H1 (cell line): ENCODE results near the gene TFE3. TPM values are rescaled to one million over a fixed set of nuclear protein-coding genes. Genes with fewer than 3 reads are reported as not detected.

Experiments used
- ASH2L ChIP-seq: fragments of 200-600, 300-600 bp; sonication (generic); IDR thresholded peaks from one replicate; pipeline ENCODE4 v1.7.1; 2017; ENCODE audit warnings: low read length
- CBX5 ChIP-seq: fragments of 300-800, 300-1000 bp; sonication (generic); IDR thresholded peaks from 2 replicates; pipeline ENCODE4 v1.7.1; 2016; ENCODE audit warnings: antibody characterized with exemption, low read length, low read depth
- E2F6 ChIP-seq: IDR thresholded peaks from 2 replicates; pipeline ENCODE4 v1.6.1; 2012; ENCODE audit warnings: inconsistent platforms
- EP300 ChIP-seq, 2 experiments: IDR thresholded peaks; 1 replicate in 1 of 2; 2 replicates in 1 of 2; pipeline ENCODE4 v1.6.1; 2011 to 2012; ENCODE audit warnings: low read depth in 2 of 2, low read length in 2 of 2, mild to moderate bottlenecking in 2 of 2, borderline replicate concordance in 1 of 2, inconsistent platforms in 1 of 2, moderate library complexity in 1 of 2
- FOSL1 ChIP-seq: IDR thresholded peaks from 2 replicates; pipeline ENCODE4 v1.6.1; 2011; ENCODE audit warnings: mild to moderate bottlenecking, low read depth, low read length, moderate library complexity; ENCODE audit not compliant: insufficient read depth
- HDAC6 ChIP-seq: IDR thresholded peaks from one replicate; pipeline ENCODE4 v1.7.1; 2012; ENCODE audit warnings: low read depth, mild to moderate bottlenecking, inconsistent platforms, low read length, moderate library complexity
- MAFK ChIP-seq: IDR thresholded peaks from 2 replicates; pipeline ENCODE4 v1.6.1; 2012; ENCODE audit warnings: low read depth, mild to moderate bottlenecking, improper control_type of control experiment, low read length
- MAX ChIP-seq: IDR thresholded peaks from 2 replicates; pipeline ENCODE4 v1.6.1; 2012; ENCODE audit warnings: inconsistent platforms
- RBBP5 ChIP-seq: IDR thresholded peaks from 2 replicates; pipeline ENCODE4 v1.7.1; 2012; ENCODE audit warnings: low read depth, mild to moderate bottlenecking, inconsistent platforms, low read length, moderate library complexity, borderline replicate concordance
- TAF1 ChIP-seq: IDR thresholded peaks from 2 replicates; pipeline ENCODE4 v1.6.1; 2011; ENCODE audit warnings: mild to moderate bottlenecking, low read depth, low read length
- TBP ChIP-seq: IDR thresholded peaks from 2 replicates; pipeline ENCODE4 v1.6.1; 2011; ENCODE audit warnings: low read depth, low read length, improper control_type of control experiment
- polyA plus RNA-seq, 7 experiments: library from polyadenylated mRNA; depleted of rRNA in 3 of 7; stranded (reverse) in 5 of 7; unstranded in 2 of 7; fragments of >200 nt in 5 of 7; fragments of 200-250 nt in 2 of 7; gene quantifications; 1 replicate in 5 of 7; 2 replicates in 1 of 7; 4 replicates in 1 of 7; pipeline versions ENCODE4 v1.2.1 to v1.2.3, GENCODE V29; 2011 to 2013; ENCODE audit warnings: missing spikeins in 2 of 7, mixed read lengths in 2 of 7
- total RNA-seq: library from RNA; stranded (reverse); fragmentation: NEBNext Ultra II Directional; extraction: Animal tissue kit (Norgen Biotek cat#: 25700); gene quantifications from 2 replicates; pipeline ENCODE4 v1.2.1, GENCODE V29; 2021

The TFE3 gene
- total and polyA plus RNA-seq, 2 of the 8 experiments (the other 6 are each of a cell fraction or from before 2014, with no cell fraction given), result 33.7 to 52.9 TPM

GRCh38 chrX:49053223-49054072 is 10.3 kb upstream of the TFE3 start (continued):
- TF ChIP-seq RBBP5, result peak; percentile 43; the same call in 1 of the 2 replicates
- no peak for TF ChIP-seq MAFK
- peak; percentile 41 for TF ChIP-seq ASH2L
- TF ChIP-seq TAF1, result no peak
- TF ChIP-seq TBP, result peak; percentile 10; the same call in 1 of the 2 replicates
- TF ChIP-seq FOSL1, result no peak
- no peak for TF ChIP-seq EP300 (IDR thresholded peaks at IDR 0.05; ENCODE audit: borderline replicate concordance in 1 of 2, low read depth in 2 of 2, low read length in 2 of 2)
- TF ChIP-seq HDAC6, result no peak
- TF ChIP-seq CBX5, result no peak
- peak; percentile 77 for TF ChIP-seq E2F6
- TF ChIP-seq MAX, result peak; percentile 64
- TF ChIP-seq, all 59 proteins: peak for 8
